Keratinocyte (primary cell): ENCODE results near the gene FARP1.

Experiments
- CTCF ChIP-seq, 3 experiments: IDR thresholded peaks in 1 of 3; conservative IDR thresholded peaks in 1 of 3; optimal IDR thresholded peaks in 1 of 3; 2 replicates in 2 of 3; 3 replicates in 1 of 3; pipeline versions ENCODE3 to v1.5.1; 2011; ENCODE audit warnings: low read length in 3 of 3, mild to moderate bottlenecking in 3 of 3, moderate library complexity in 2 of 3, control low read depth in 1 of 3, inconsistent platforms in 1 of 3; ENCODE audit not compliant: insufficient read depth in 2 of 3; ENCODE audit errors: extremely low read depth in 1 of 3
- EZH2 ChIP-seq: IDR thresholded peaks from one replicate; pipeline ENCODE4 v1.6.1; 2012; ENCODE audit warnings: inconsistent platforms, mild to moderate bottlenecking, low read length, moderate library complexity

- no peak for TF ChIP-seq CTCF (optimal IDR thresholded peaks at IDR 0.05 in 1 of 3, IDR thresholded peaks at IDR 0.05 in 1 of 3, conservative IDR thresholded peaks at IDR 0.05 in 1 of 3; ENCODE audit: extremely low read depth in 1 of 3, insufficient read depth in 2 of 3, low read length in 3 of 3)
- no peak for TF ChIP-seq EZH2
These were observed 259.0 kb downstream of the FARP1 start for GRCh38 chr13:98401934-98402333.
